AML-193 (cell line): ENCODE results near the gene FSTL4.

ENCODE experiments used
- DNase-seq, 2 experiments: peaks; one replicate each; lab custom pipeline; 2025; lab: John Stamatoyannopoulos, UW

Gene FSTL4

GRCh38 chr5:133610489-133611356, 1.6 kb downstream of the FSTL4 start:
- no peak for DNase-seq

- no peak for DNase-seq
Measured at GRCh38 chr5:133607451-133607850, 4.9 kb downstream of the FSTL4 start.

GRCh38 chr5:133606835-133607234, 5.5 kb downstream of the FSTL4 start:
- no peak for DNase-seq

- no peak for DNase-seq
Measured at GRCh38 chr5:133605323-133605722, 7.0 kb downstream of the FSTL4 start.

- no peak for DNase-seq
Measured at GRCh38 chr5:133603711-133604110, 8.6 kb downstream of the FSTL4 start.

- no peak for DNase-seq
Measured at GRCh38 chr5:133602835-133603380, 9.4 kb downstream of the FSTL4 start.

- DNase-seq, result no peak
Measured at GRCh38 chr5:133599600-133599999, 12.7 kb downstream of the FSTL4 start.

- DNase-seq, result no peak
Measured at GRCh38 chr5:133599044-133599443, 13.3 kb downstream of the FSTL4 start.

GRCh38 chr5:133596049-133596448, 16.3 kb downstream of the FSTL4 start:
- no peak for DNase-seq

GRCh38 chr5:133595465-133595864, 16.9 kb downstream of the FSTL4 start:
- no peak for DNase-seq

GRCh38 chr5:133589286-133589685, 23.1 kb downstream of the FSTL4 start:
- no peak for DNase-seq

- DNase-seq, result no peak
Measured at GRCh38 chr5:133582971-133583370, 29.4 kb downstream of the FSTL4 start.

GRCh38 chr5:133581918-133582317, 30.4 kb downstream of the FSTL4 start:
- DNase-seq, result no peak

GRCh38 chr5:133581348-133581747, 31.0 kb downstream of the FSTL4 start:
- no peak for DNase-seq

- no peak for DNase-seq
Measured at GRCh38 chr5:133580618-133581017, 31.7 kb downstream of the FSTL4 start.

- no peak for DNase-seq
Measured at GRCh38 chr5:133579766-133580165, 32.6 kb downstream of the FSTL4 start.

GRCh38 chr5:133569347-133569746, 43.0 kb downstream of the FSTL4 start:
- no peak for DNase-seq

GRCh38 chr5:133565993-133566392, 46.3 kb downstream of the FSTL4 start:
- DNase-seq, result peak; percentile 1 to 2

GRCh38 chr5:133564921-133565565, 47.3 kb downstream of the FSTL4 start:
- no peak for DNase-seq

GRCh38 chr5:133562554-133562953, 49.8 kb downstream of the FSTL4 start:
- no peak for DNase-seq

GRCh38 chr5:133559960-133560359, 52.4 kb downstream of the FSTL4 start:
- DNase-seq, result no peak

- no peak for DNase-seq
Measured at GRCh38 chr5:133556551-133556950, 55.8 kb downstream of the FSTL4 start.

- DNase-seq, result no peak
Measured at GRCh38 chr5:133554279-133554678, 58.1 kb downstream of the FSTL4 start.
